Measurements from ENCODE around the gene AGPAT4. TPM values are rescaled to one million over a fixed set of nuclear protein-coding genes. Genes with fewer than 3 reads are reported as not detected.

AGPAT4 gene
- total RNA-seq, 1 experiment from 2014 or later: 4.9 TPM

- no peak for DNase-seq (ENCODE audit: low read depth)
Measured at GRCh38 chr6:161117942-161118341, 155.9 kb downstream of the AGPAT4 start.

- no peak for DNase-seq (ENCODE audit: low read depth)
Measured at GRCh38 chr6:161117308-161117707, 156.6 kb downstream of the AGPAT4 start.

- DNase-seq (ENCODE audit: low read depth): no peak
Measured at GRCh38 chr6:161116554-161116953, 157.3 kb downstream of the AGPAT4 start.

DNA sequence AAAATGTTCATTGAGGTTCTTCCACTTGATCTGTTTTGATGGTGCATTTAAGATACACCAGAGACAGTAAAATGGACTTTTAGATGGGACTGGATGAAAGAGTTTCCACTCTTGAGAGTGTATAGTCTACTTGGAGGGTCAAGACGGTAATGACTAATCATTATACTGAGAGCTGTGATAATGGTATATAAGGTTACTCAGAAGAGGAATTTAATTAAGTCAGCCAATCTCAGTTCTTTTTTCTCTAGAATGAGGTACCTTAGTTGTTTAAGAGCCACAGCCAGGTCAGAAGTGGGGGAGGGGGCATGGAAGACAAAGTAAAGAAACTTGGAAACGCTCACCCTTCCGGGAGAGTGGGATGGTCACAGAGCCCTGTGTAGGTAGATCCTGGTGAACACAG is 158.4 kb downstream of the AGPAT4 start:
- no peak for DNase-seq (ENCODE audit: low read depth)

DNA sequence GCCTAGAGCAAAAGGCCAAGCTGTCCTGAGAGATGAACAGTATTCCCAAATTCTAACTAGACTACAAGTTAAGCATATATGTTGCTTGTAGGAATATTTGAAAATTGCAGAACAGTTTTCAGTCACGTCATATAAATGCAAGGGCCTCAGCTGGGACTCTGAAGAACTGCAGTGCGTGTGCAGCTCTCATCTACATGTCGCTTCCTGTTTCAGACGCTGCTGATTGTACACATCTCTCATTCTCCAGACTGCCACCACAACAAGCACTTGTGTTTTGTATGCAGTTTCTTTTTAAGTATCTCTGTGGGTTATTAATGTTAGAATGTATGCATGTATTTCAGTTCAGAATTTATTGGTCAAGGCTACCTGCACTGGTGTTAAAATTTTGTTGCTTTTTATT is 162.6 kb downstream of the AGPAT4 start:
- DNase-seq (ENCODE audit: low read depth): no peak

GRCh38 chr6:161110028-161110779 is 163.7 kb downstream of the AGPAT4 start:
- DNase-seq (ENCODE audit: low read depth): no peak

DNA sequence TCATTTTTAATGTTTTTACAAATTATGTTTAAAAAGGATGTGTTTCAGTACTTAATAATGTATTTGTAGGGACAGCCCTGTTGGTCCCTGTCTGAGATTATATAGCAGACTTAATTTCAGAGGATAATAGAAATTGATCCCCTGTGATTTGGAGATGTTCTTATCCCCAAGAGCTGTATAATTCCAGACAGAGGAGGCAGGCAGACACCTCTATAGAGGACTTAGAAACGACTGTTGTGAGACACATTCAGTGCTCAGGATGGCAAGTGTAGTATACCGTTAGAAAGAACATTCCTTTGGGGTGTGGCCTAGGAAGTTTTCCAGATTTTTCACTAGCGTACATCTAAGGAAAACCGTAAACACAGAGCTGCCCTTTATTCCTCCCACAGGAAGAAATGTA is 164.5 kb downstream of the AGPAT4 start:
- no peak for DNase-seq (ENCODE audit: low read depth)

GRCh38 chr6:161108916-161109315 is 164.9 kb downstream of the AGPAT4 start:
- no peak for DNase-seq (ENCODE audit: low read depth)

GRCh38 chr6:161107779-161108730 is 165.8 kb downstream of the AGPAT4 start:
- DNase-seq (ENCODE audit: low read depth): no peak

DNA sequence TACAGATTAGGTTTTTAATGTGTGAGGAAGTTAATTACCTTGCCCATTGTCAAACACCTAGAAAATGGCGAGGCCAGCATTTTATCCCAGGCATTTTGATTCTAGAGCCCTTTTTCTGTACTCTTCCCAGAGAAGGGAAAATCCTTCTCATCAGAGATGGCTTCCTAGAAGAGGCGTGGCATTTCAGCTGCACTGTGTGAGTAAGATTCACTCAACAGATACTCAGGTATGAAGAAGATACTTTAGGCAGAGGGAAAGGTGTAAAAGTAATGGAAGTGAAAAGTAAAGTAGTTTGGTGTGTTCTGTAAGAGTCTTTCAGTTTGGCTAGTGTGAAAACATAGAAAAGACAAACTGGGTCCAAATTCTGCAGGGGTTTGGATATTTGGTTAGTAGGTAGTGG is 168.5 kb downstream of the AGPAT4 start:
- no peak for DNase-seq (ENCODE audit: low read depth)

DNA sequence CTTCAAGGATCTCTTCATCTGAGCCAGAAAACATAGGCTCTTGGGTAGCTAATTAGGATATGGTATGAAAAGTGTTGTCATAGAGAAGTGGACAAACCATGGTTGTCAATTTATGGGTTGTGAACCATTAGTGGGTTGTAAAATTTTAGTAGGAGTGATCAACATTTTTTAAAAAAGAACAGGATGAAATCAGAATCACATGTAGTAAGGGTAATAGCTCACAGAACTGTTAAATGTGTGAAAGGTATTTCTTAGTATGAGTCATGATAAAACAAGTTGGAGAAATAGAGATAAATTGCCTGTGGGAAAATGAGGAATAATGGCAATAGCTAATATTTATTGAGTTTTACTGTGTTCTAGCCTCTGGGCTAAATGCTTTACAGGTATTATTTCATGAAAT is 168.9 kb downstream of the AGPAT4 start:
- no peak for DNase-seq (ENCODE audit: low read depth)

DNA sequence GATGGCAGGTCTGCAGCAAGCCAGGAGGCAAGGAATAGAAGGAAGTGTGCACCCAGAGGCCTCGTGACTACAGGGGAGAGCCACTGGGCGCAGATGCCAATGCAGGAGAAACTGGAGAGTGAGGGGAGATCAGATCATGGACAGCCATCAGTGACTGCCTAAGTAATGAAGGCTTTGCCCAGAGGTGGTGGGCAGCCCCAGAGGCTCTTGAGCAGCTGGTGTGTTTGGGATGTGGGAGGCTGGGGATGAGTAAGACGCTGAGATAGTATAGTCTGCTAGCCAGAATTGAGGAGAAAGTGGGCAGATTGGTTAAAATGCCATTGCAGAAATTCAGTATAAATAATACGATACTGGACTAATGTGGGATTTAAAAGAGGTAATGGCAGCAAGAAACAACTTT is 170.4 kb downstream of the AGPAT4 start:
- no peak for DNase-seq (ENCODE audit: low read depth)

DNA sequence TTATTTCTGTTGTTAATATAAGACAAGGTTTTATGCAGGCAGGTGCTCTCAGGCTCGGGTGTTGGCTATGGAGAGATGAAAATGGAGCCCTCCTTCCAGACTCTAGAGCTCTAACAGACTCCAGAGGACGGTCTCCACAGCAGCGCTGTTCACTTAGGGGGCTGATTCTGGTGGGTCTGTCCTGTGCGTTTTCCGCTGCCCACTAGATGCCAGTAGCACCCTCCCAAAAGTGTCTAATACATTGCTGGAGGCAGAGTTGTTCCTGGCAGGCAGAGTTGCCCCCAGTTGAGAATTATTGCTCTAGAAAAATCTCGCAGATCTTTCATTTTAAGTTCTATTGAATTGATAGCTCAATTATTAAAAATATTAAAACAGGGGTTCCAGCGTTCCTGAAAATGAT is 172.3 kb downstream of the AGPAT4 start:
- no peak for DNase-seq (ENCODE audit: low read depth)

- DNase-seq (ENCODE audit: low read depth): no peak
Measured at GRCh38 chr6:161100072-161100471, 173.8 kb downstream of the AGPAT4 start.

- DNase-seq (ENCODE audit: low read depth): no peak
Measured at GRCh38 chr6:161095916-161096315, 177.9 kb downstream of the AGPAT4 start.

DNA sequence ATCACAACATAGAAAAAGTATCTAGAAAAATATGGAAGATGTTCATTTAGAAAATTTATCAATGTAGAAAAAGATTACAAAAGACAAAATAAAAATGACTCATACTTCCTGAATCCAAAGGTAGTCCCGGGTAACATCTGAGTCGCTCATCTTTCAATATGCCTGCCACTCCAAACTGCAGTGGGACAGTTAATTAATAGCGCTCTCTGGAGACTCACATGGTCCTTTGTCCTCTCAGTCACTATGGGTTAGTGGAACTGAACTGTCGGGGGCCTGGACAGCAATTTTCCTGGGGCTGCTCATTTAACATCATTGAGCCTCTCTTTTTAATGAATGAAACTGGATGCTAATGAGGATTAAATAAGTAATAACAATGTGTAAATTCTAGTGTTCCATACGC is 178.9 kb downstream of the AGPAT4 start:
- DNase-seq (ENCODE audit: low read depth): peak; percentile 41

DNA sequence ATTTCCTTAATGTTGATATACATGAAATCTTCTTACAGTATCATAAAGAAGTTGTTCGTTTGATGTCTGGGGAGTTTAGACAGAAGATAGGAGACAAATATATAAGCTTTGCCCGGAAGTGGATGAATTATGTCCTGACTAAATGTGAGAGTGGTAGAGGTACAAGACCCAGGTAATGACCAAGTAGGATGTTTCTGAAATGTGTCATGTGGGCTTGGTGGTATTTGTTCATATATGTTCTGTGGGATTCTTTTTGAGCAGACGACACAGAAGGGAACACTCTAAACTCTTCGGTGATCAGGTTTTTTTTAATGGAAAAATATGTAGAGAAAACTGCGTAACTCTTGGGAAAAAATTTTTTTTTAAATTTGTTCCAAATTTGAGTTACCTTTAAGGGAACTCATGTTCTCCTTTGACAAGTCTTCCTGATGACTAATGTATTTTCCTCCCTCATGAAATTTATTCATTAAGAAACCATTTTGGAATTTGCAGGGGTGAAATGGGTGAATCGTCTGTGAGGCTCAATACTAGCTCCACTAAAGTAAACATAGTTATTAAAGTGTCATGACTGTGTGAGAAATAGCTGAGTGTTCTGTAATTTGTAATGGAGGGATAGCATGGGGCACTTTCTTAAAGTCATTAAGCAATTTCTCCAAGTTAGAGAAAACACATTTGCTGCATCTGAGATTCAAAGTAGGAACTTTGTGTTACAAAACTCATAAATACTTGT is 181.7 kb downstream of the AGPAT4 start:
- DNase-seq (ENCODE audit: low read depth): peak; percentile 19

DNA sequence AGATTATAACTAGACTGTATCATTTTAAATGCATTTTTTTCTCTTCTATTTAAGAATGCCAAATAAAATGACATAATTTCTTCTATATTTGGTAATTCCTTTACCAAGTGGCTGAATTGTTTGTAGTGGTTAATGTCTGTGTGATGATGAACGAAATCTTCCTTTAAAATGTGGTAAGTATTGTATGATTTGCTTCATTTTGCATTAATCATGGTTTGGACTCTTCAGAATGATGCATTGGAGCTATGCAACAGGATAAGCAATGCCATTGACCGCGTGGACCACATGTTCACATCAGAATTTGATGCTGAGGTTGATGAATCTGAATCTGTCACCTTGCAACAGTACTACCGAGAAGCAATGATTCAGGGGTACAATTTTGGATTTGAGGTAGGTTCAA is 182.7 kb downstream of the AGPAT4 start:
- DNase-seq (ENCODE audit: low read depth): no peak

GRCh38 chr6:161088676-161089328 is 185.1 kb downstream of the AGPAT4 start:
- DNase-seq (ENCODE audit: low read depth): no peak

GRCh38 chr6:161085246-161085645 is 188.6 kb downstream of the AGPAT4 start:
- DNase-seq (ENCODE audit: low read depth): no peak

DNA sequence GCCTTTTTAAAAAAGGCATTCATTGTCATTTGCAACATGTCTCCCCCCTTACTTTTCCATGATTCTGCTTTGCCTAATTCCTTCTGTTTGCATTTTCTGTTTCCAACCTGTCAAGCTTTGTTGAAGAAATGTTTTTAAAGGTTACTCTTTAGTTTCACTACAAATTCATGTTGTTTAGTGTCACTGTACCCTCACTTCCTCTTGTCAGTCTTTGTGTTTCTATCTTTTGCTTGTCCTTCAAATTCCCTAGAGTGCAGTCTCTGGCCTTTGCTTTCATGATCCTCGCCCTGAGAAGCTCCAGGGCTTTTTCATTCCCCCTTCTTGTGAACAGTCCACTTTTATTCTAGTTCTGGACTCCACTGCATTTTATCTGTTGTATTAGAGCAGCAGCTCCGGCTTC is 191.6 kb downstream of the AGPAT4 start:
- no peak for DNase-seq (ENCODE audit: low read depth)

Measured in HT1080 (cell line).